ENCODE data around the gene TRMT61A. TPM values are rescaled to one million over a fixed set of nuclear protein-coding genes. Genes with fewer than 3 reads are reported as not detected.

The TRMT61A gene
- polyA plus RNA-seq, 3 donors = 2.7 to 7.1 (median 3.4) TPM

DNA sequence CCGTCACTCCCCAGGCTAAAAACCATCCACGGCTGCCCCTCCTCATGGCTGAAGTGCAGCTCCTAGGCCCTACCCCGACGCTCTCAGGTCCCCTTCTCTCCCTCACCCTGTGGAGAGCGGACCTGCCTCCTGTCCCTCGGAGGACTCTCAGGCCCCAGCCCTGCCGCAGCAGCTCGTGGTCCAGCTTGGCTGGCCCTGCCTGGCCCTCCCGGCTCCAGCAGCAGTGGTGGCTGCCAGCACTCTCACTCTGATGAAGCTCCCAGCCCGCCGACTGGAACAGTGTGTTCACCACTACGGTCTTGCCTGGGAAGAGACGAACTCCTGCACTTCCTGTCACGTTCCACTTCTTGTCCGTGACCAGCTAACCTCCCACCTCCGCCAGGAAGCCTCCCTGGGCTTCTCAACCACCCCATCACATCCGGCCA lies 22.4 kb downstream of the TRMT61A start:
- Histone ChIP-seq H3K9ac (ENCODE audit: insufficient read depth, low read length, poor library complexity, severe bottlenecking) (no peak overlapping the region), H3K36me3 (replicated peaks in 1 of 2; ENCODE audit: control insufficient read depth in 1 of 2, insufficient read depth in 2 of 2, low read length in 2 of 2) (peaks cover 2 to 12% of the 10 kb centered on the region in 2 donors), H3K4me3 (replicated peaks in 1 of 3; ENCODE audit: low read depth in 2 of 3, low read length in 3 of 3) (no peak overlapping the region), H3K4me2 (replicated peaks; ENCODE audit: extremely low read depth, low read length, poor library complexity, severe bottlenecking) (no peak overlapping the region), H2AFZ (ENCODE audit: insufficient read depth, low read depth, low read length, poor library complexity, severe bottlenecking) (no peak overlapping the region), H4K20me1 (ENCODE audit: insufficient read depth, low read length) (peaks cover 56% of the 10 kb centered on the region), H3K27ac (ENCODE audit: low read depth in 1 of 2, low read length in 2 of 2) (no peak overlapping the region), H3K79me2 (ENCODE audit: insufficient read depth, low read length) (peaks cover under 1% of the 10 kb centered on the region), H3K4me1 (ENCODE audit: control insufficient read depth in 1 of 2, insufficient read depth in 2 of 2, low read length in 2 of 2) (no peaks in the 10 kb centered on the region), H3K27me3 (ENCODE audit: control insufficient read depth in 2 of 2, insufficient read depth in 2 of 2, low read length in 2 of 2) (no peaks in the 10 kb centered on the region), H3K9me3 (replicated peaks in 1 of 2; ENCODE audit: control insufficient read depth in 1 of 2, insufficient read depth in 1 of 2, low read length in 2 of 2) (no peaks in the 10 kb centered on the region)
- H3K27me3 Mint-ChIP-seq (ENCODE audit: low read depth in 3 of 3) = peaks cover 0 to 1% (median 1%) of the 10 kb centered on the region in 3 donors
- intact Hi-C loops (cut with micrococcal nuclease) = no loop called here
- H3K36me3 Mint-ChIP-seq = peaks cover 0 to 10% of the 10 kb centered on the region in 2 donors
- no peak for DNase-seq
- H3K4me1 Mint-ChIP-seq = no peaks in the 10 kb centered on the region
- TF ChIP-seq, protein P1, sequence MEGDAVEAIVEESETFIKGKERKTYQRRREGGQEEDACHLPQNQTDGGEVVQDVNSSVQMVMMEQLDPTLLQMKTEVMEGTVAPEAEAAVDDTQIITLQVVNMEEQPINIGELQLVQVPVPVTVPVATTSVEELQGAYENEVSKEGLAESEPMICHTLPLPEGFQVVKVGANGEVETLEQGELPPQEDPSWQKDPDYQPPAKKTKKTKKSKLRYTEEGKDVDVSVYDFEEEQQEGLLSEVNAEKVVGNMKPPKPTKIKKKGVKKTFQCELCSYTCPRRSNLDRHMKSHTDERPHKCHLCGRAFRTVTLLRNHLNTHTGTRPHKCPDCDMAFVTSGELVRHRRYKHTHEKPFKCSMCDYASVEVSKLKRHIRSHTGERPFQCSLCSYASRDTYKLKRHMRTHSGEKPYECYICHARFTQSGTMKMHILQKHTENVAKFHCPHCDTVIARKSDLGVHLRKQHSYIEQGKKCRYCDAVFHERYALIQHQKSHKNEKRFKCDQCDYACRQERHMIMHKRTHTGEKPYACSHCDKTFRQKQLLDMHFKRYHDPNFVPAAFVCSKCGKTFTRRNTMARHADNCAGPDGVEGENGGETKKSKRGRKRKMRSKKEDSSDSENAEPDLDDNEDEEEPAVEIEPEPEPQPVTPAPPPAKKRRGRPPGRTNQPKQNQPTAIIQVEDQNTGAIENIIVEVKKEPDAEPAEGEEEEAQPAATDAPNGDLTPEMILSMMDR (IDR thresholded peaks at IDR 0.05) = no peak
- no peak overlapping the region for H3K4me3 Mint-ChIP-seq
- WGBS (ENCODE audit: insufficient coverage) = 97% methylated on average over 15 of the region's 17 CpGs
- H3K27ac Mint-ChIP-seq = no peak overlapping the region
- H3K9me3 Mint-ChIP-seq = no peaks in the 10 kb centered on the region

DNA sequence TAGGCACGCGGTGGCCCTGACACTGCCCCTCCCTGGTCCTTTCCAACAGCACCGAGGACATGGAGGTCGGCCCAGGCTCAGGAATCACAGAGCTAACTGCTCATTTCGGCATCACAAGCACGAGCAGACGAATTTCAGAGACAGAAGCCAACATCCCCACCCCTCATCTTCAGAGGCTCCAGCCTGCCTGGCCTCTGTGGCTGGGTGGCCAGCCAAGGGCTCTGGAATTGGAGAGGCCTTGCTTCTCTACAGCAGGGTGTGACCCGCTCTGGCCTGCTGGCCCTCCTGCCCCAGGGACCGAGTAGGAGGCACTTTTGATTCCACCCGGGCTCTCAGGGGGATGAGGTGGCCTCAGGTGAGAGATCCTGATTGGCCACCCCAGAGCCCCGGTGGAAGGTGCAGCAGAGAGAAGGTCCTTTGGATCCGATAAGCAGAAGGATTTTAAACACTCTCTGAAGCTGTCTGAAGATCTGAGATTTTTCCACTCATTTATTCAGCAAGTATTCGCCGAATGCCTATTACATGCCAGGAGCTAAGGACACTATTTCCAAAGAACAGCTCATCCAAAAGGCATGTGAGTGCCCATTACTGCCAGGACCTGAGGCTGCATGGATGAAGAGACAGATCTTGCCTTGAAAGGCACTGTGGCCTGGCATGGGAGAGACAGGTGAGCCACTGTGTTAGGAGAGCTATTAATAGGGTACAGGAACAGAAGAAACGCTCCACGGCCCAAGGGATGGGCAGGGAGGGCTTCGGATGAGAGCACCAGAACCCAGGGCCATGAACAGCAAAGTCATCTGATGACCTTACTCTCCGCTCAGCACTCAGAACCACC lies 23.2 kb downstream of the TRMT61A start:
- Mint-ChIP-seq H3K27me3 (ENCODE audit: low read depth in 3 of 3) (peaks cover 0 to 1% (median 1%) of the 10 kb centered on the region in 3 donors), H3K36me3 (peaks cover 3 to 10% of the 10 kb centered on the region in 2 donors), H3K9me3 (no peaks in the 10 kb centered on the region), H3K4me1 (peaks cover 2% of the 10 kb centered on the region), H3K4me3 (no peak overlapping the region), H3K27ac (peak overlapping the region in 2 of 7 donors; percentile 13 to 56)
- Histone ChIP-seq H3K79me2 (ENCODE audit: insufficient read depth, low read length) (peaks cover 10% of the 10 kb centered on the region), H3K27me3 (ENCODE audit: control insufficient read depth in 2 of 2, insufficient read depth in 2 of 2, low read length in 2 of 2) (no peaks in the 10 kb centered on the region), H3K9me3 (replicated peaks in 1 of 2; ENCODE audit: control insufficient read depth in 1 of 2, insufficient read depth in 1 of 2, low read length in 2 of 2) (no peaks in the 10 kb centered on the region), H3K4me1 (ENCODE audit: control insufficient read depth in 1 of 2, insufficient read depth in 2 of 2, low read length in 2 of 2) (no peaks in the 10 kb centered on the region), H3K27ac (ENCODE audit: low read depth in 1 of 2, low read length in 2 of 2) (no peak overlapping the region), H2AFZ (ENCODE audit: insufficient read depth, low read depth, low read length, poor library complexity, severe bottlenecking) (no peak overlapping the region), H3K36me3 (replicated peaks in 1 of 2; ENCODE audit: control insufficient read depth in 1 of 2, insufficient read depth in 2 of 2, low read length in 2 of 2) (peaks cover 2 to 16% of the 10 kb centered on the region in 2 donors), H3K4me2 (replicated peaks; ENCODE audit: extremely low read depth, low read length, poor library complexity, severe bottlenecking) (no peak overlapping the region), H4K20me1 (ENCODE audit: insufficient read depth, low read length) (peaks cover 56% of the 10 kb centered on the region), H3K9ac (ENCODE audit: insufficient read depth, low read length, poor library complexity, severe bottlenecking) (no peak overlapping the region), H3K4me3 (replicated peaks in 1 of 3; ENCODE audit: low read depth in 2 of 3, low read length in 3 of 3) (no peak overlapping the region)
- 89% methylated on average over 14 of the region's 18 CpGs for WGBS (ENCODE audit: insufficient coverage)
- TF ChIP-seq, protein P1 (IDR thresholded peaks at IDR 0.05) = no peak
- DNase-seq = no peak
- intact Hi-C loops (cut with micrococcal nuclease) = no loop called here
